CD4-positive, CD25-positive, alpha-beta regulatory T cell (primary cell): ENCODE measurements around the gene SLC5A6. TPM values are rescaled to one million over a fixed set of nuclear protein-coding genes. Genes with fewer than 3 reads are reported as not detected.

ENCODE experiments used
- ATAC-seq, 2 donors: fragments of 150-1000 bp; cut with Tn5 transposase; one replicate each; pipeline ENCODE4 v1.10.0; 2021; ENCODE audit warnings: low read depth in 2 of 2, moderate number of reproducible peaks in 2 of 2, moderate library complexity in 1 of 2
- DNase-seq, 3 donors: peaks; one replicate each; pipeline versions ENCODE4 v3.0.0 to v3.0.0-alpha.2; 2012 to 2022; ENCODE audit warnings: mixed read lengths in 1 of 3
- H3K27ac ChIP-seq: one replicate; pipeline ENCODE4 v1.7.0; 2013; ENCODE audit warnings: mild to moderate bottlenecking, low read length; ENCODE audit not compliant: insufficient read depth, poor library complexity, severe bottlenecking
- H3K27me3 ChIP-seq: one replicate; pipeline ENCODE4 v1.7.0; 2013; ENCODE audit warnings: low read length; ENCODE audit not compliant: control insufficient read depth, insufficient read depth
- H3K36me3 ChIP-seq: one replicate; pipeline ENCODE4 v1.7.0; 2013; ENCODE audit warnings: mild to moderate bottlenecking, low read length, moderate library complexity; ENCODE audit not compliant: control insufficient read depth, insufficient read depth
- H3K4me1 ChIP-seq: 2 replicates; pipeline ENCODE4 v1.7.0; 2013; ENCODE audit warnings: mild to moderate bottlenecking, low read length; ENCODE audit not compliant: insufficient read depth, control insufficient read depth, poor library complexity, severe bottlenecking
- H3K4me3 ChIP-seq: one replicate; pipeline ENCODE4 v1.7.0; 2013; ENCODE audit warnings: low read depth, mild to moderate bottlenecking, low read length, moderate library complexity
- H3K9me3 ChIP-seq, 2 experiments: 1 replicate in 1 of 2; 2 replicates in 1 of 2; pipeline ENCODE4 v1.7.0; 2013; ENCODE audit warnings: low read length in 2 of 2, mild to moderate bottlenecking in 1 of 2, moderate library complexity in 1 of 2; ENCODE audit not compliant: control insufficient read depth in 2 of 2
- H3K27ac Mint-ChIP-seq, 3 donors: one replicate each; pipeline ENCODE4 v1.8.0; 2020 to 2022; ENCODE audit warnings: mild to moderate bottlenecking in 3 of 3, mixed read lengths in 3 of 3, moderate library complexity in 2 of 3
- H3K27me3 Mint-ChIP-seq: one replicate; pipeline ENCODE4 v1.8.0; 2022; ENCODE audit warnings: mild to moderate bottlenecking, mixed read lengths
- H3K36me3 Mint-ChIP-seq: one replicate; pipeline ENCODE4 v1.8.0; 2020; ENCODE audit warnings: mixed read lengths
- H3K4me1 Mint-ChIP-seq, 4 donors: one replicate each; pipeline ENCODE4 v1.8.0; 2020 to 2022; ENCODE audit warnings: mixed read lengths in 4 of 4, mild to moderate bottlenecking in 1 of 4
- H3K4me3 Mint-ChIP-seq, 4 donors: one replicate each; pipeline ENCODE4 v1.8.0; 2020 to 2022; ENCODE audit warnings: mild to moderate bottlenecking in 4 of 4, mixed read lengths in 4 of 4, moderate library complexity in 3 of 4
- H3K9me3 Mint-ChIP-seq, 7 donors: one replicate each; pipeline ENCODE4 v1.8.0; 2020 to 2022; ENCODE audit warnings: mixed read lengths in 7 of 7, mild to moderate bottlenecking in 3 of 7, moderate library complexity in 2 of 7
- polyA plus RNA-seq, 4 donors: library from polyadenylated mRNA; unstranded; fragments of 300-500 nt; fragmentation: Illumina TruSeq; gene quantifications; one replicate each; pipeline ENCODE4 v1.2.3, GENCODE V29; 2021
- total RNA-seq: library from RNA; stranded (reverse); gene quantifications from one replicate; pipeline ENCODE4 v1.2.3, GENCODE V29; 2022

The SLC5A6 gene
- total and polyA plus RNA-seq, 5 donors from 2014 or later: 15.5 to 154 (median 17.3) TPM

DNA sequence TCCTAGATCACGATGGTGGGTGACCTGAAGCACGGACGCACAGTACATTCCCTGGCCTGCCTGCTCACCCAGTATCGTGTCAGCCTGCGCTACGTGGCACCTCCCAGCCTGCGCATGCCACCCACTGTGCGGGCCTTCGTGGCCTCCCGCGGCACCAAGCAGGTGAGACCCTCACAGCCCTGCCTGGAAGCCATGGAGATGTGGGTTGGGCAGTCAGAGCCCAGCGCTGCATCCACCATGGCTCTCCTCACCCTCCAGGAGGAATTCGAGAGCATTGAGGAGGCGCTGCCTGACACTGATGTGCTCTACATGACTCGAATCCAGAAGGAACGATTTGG, 30.5 kb upstream of the SLC5A6 start:
- Mint-ChIP-seq H3K27ac (no peak overlapping the region), H3K4me1 (peaks cover 0 to 2% (median 0%) of the 10 kb centered on the region in 4 donors)

DNA sequence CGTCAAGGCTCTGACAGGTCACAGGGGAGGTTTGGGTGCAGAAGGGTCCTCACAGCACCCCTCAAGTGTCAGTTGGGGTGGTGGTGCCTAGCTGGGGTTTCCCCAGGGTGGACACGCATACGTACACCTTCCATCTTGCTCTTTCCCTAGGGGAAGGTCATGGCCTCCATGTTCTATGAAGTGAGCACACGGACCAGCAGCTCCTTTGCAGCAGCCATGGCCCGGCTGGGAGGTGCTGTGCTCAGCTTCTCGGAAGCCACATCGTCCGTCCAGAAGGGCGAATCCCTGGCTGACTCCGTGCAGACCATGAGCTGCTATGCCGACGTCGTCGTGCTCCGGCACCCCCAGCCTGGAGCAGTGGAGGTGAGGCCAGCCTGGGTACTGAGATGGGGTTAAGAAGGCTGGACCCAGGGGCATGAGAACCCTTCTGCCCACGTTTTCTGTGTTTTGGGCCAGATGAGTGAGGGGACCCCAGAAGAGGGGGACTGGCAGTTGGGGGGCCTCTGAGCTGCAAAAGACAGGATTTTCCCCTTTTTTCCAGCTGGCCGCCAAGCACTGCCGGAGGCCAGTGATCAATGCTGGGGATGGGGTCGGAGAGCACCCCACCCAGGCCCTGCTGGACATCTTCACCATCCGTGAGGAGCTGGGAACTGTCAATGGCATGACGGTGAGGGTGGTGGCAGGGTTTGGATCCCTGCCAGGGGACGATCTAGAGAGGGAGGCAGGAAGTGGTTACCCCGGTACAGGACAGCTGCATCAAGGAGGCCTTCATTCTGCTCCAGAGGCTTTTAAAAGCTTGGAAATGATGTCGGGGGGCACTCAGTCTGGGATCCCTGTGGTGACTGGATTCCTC, 29.9 kb upstream of the SLC5A6 start:
- peaks cover 31% of the 10 kb centered on the region for H3K36me3 Mint-ChIP-seq
- H3K27ac Mint-ChIP-seq: no peak overlapping the region
- Histone ChIP-seq H3K36me3 (peaks cover 64% of the 10 kb centered on the region), H3K27me3 (no peaks in the 10 kb centered on the region), H3K9me3 (no peaks in the 10 kb centered on the region), H3K4me1 (peaks cover 3% of the 10 kb centered on the region), H3K27ac (no peak overlapping the region), H3K4me3 (no peak overlapping the region)
- peaks cover 0 to 2% (median 0%) of the 10 kb centered on the region in 4 donors for H3K4me1 Mint-ChIP-seq
- no peaks in the 10 kb centered on the region for H3K9me3 Mint-ChIP-seq
- no peak overlapping the region for H3K4me3 Mint-ChIP-seq
- ATAC-seq (no peak), DNase-seq (peak in 1 of 3 donors; percentile 33)
- H3K27me3 Mint-ChIP-seq: no peaks in the 10 kb centered on the region

More for the DNA sequence above, 30.5 kb upstream of the SLC5A6 start:
- Histone ChIP-seq H3K36me3 (peaks cover 58% of the 10 kb centered on the region), H3K27ac (no peak overlapping the region), H3K4me3 (no peak overlapping the region), H3K4me1 (peaks cover 3% of the 10 kb centered on the region), H3K27me3 (no peaks in the 10 kb centered on the region), H3K9me3 (no peaks in the 10 kb centered on the region)
- DNase-seq (no peak), ATAC-seq (no peak)
- Mint-ChIP-seq H3K27me3 (no peaks in the 10 kb centered on the region), H3K36me3 (peaks cover 25% of the 10 kb centered on the region), H3K4me3 (no peak overlapping the region), H3K9me3 (no peaks in the 10 kb centered on the region)

- no peaks in the 10 kb centered on the region for H3K27me3 ChIP-seq
- peaks cover 78% of the 10 kb centered on the region for H3K36me3 ChIP-seq
- Mint-ChIP-seq H3K9me3 (no peaks in the 10 kb centered on the region), H3K4me3 (no peak overlapping the region), H3K4me1 (peaks cover 0 to 2% (median 0%) of the 10 kb centered on the region in 4 donors), H3K27me3 (no peaks in the 10 kb centered on the region), H3K27ac (peak overlapping the region in 1 of 3 donors; percentile 58), H3K36me3 (peaks cover 41% of the 10 kb centered on the region)
- H3K4me3 ChIP-seq: no peak overlapping the region
- H3K4me1 ChIP-seq: peaks cover 3% of the 10 kb centered on the region
- no peak for ATAC-seq
- no peaks in the 10 kb centered on the region for H3K9me3 ChIP-seq
- no peak overlapping the region for H3K27ac ChIP-seq
- DNase-seq: no peak
Observed at GRCh38 chr2:27240406-27240805, 28.3 kb upstream of the SLC5A6 start.

GRCh38 chr2:27238976-27239375, 26.9 kb upstream of the SLC5A6 start:
- no peak overlapping the region for H3K27ac Mint-ChIP-seq
- H3K4me3 Mint-ChIP-seq: no peak overlapping the region
- H3K4me1 ChIP-seq: peaks cover 3% of the 10 kb centered on the region
- H3K9me3 Mint-ChIP-seq: no peaks in the 10 kb centered on the region
- peaks cover 46% of the 10 kb centered on the region for H3K36me3 Mint-ChIP-seq
- no peak overlapping the region for H3K4me3 ChIP-seq
- no peaks in the 10 kb centered on the region for H3K27me3 Mint-ChIP-seq
- H3K36me3 ChIP-seq: peaks cover 88% of the 10 kb centered on the region
- H3K4me1 Mint-ChIP-seq: peaks cover 0 to 2% (median 0%) of the 10 kb centered on the region in 4 donors
- H3K9me3 ChIP-seq: no peaks in the 10 kb centered on the region
- H3K27ac ChIP-seq: no peak overlapping the region
- H3K27me3 ChIP-seq: no peaks in the 10 kb centered on the region
- ATAC-seq: no peak
- DNase-seq: no peak

DNA sequence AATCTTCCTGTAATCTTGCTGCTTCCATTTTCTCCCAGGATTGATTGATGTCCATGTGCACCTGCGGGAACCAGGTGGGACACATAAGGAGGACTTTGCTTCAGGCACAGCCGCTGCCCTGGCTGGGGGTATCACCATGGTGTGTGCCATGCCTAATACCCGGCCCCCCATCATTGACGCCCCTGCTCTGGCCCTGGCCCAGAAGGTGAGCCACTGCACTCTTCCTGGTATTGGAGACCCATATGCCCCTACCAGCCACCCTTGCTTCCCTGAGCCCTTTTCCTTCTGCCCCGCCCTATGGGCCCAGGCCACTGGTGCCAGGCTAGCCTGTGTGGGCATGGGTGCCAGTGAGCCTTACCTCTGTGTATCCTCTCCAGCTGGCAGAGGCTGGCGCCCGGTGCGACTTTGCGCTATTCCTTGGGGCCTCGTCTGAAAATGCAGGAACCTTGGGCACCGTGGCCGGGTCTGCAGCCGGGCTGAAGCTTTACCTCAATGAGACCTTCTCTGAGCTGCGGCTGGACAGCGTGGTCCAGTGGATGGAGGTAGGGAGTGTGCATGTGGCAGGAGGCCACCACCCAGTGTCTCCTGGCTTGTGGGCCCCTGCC, 25.4 kb upstream of the SLC5A6 start:
- Mint-ChIP-seq H3K4me3 (no peak overlapping the region), H3K27me3 (no peaks in the 10 kb centered on the region), H3K36me3 (peaks cover 59% of the 10 kb centered on the region), H3K9me3 (no peaks in the 10 kb centered on the region), H3K27ac (no peak overlapping the region), H3K4me1 (peaks cover 0 to 2% (median 0%) of the 10 kb centered on the region in 4 donors)
- peaks cover 91% of the 10 kb centered on the region for H3K36me3 ChIP-seq
- ATAC-seq (no peak), DNase-seq (no peak)
- H3K27ac ChIP-seq: no peak overlapping the region
- H3K4me1 ChIP-seq: peaks cover 3% of the 10 kb centered on the region
- H3K27me3 ChIP-seq: no peaks in the 10 kb centered on the region
- no peaks in the 10 kb centered on the region for H3K9me3 ChIP-seq
- H3K4me3 ChIP-seq: no peak overlapping the region

GRCh38 chr2:27236626-27237025, 24.6 kb upstream of the SLC5A6 start:
- Histone ChIP-seq H3K27ac (no peak overlapping the region), H3K36me3 (peaks cover 93% of the 10 kb centered on the region), H3K4me1 (no peaks in the 10 kb centered on the region), H3K27me3 (no peaks in the 10 kb centered on the region), H3K9me3 (no peaks in the 10 kb centered on the region), H3K4me3 (no peak overlapping the region)
- ATAC-seq (no peak), DNase-seq (no peak)
- no peaks in the 10 kb centered on the region for H3K4me1 Mint-ChIP-seq
- no peaks in the 10 kb centered on the region for H3K27me3 Mint-ChIP-seq
- no peaks in the 10 kb centered on the region for H3K9me3 Mint-ChIP-seq
- no peak overlapping the region for H3K27ac Mint-ChIP-seq
- H3K36me3 Mint-ChIP-seq: peaks cover 66% of the 10 kb centered on the region
- H3K4me3 Mint-ChIP-seq: no peak overlapping the region

GRCh38 chr2:27236136-27236535, 24.1 kb upstream of the SLC5A6 start:
- ATAC-seq: no peak
- no peaks in the 10 kb centered on the region for H3K4me1 ChIP-seq
- H3K4me3 ChIP-seq: no peak overlapping the region
- H3K36me3 ChIP-seq: peaks cover 95% of the 10 kb centered on the region
- H3K36me3 Mint-ChIP-seq: peaks cover 70% of the 10 kb centered on the region
- no peaks in the 10 kb centered on the region for H3K27me3 ChIP-seq
- H3K4me1 Mint-ChIP-seq: no peaks in the 10 kb centered on the region
- no peak for DNase-seq
- no peak overlapping the region for H3K27ac Mint-ChIP-seq
- H3K27me3 Mint-ChIP-seq: no peaks in the 10 kb centered on the region
- H3K9me3 ChIP-seq: no peaks in the 10 kb centered on the region
- H3K4me3 Mint-ChIP-seq: no peak overlapping the region
- no peaks in the 10 kb centered on the region for H3K9me3 Mint-ChIP-seq
- H3K27ac ChIP-seq: no peak overlapping the region

- DNase-seq (no peak), ATAC-seq (peak in 1 of 2 donors; percentile 12)
- no peaks in the 10 kb centered on the region for H3K9me3 ChIP-seq
- no peak overlapping the region for H3K4me3 ChIP-seq
- H3K27ac ChIP-seq: no peak overlapping the region
- Mint-ChIP-seq H3K4me1 (no peaks in the 10 kb centered on the region), H3K4me3 (no peak overlapping the region), H3K27ac (no peak overlapping the region), H3K27me3 (no peaks in the 10 kb centered on the region), H3K9me3 (no peaks in the 10 kb centered on the region), H3K36me3 (peaks cover 56% of the 10 kb centered on the region)
- H3K4me1 ChIP-seq: no peaks in the 10 kb centered on the region
- no peaks in the 10 kb centered on the region for H3K27me3 ChIP-seq
- H3K36me3 ChIP-seq: peaks cover 79% of the 10 kb centered on the region
Observed at GRCh38 chr2:27233341-27233740, 21.3 kb upstream of the SLC5A6 start.
